Gastroesophageal sphincter (tissue), 4 donors: ENCODE results near the gene LSM10. TPM values are rescaled to one million over a fixed set of nuclear protein-coding genes. Genes with fewer than 3 reads are reported as not detected.
A peak's percentile ranks its signal among the peaks of the same experiment; 100 is the strongest.

Experiments
- ATAC-seq: fragments of 150-250 bp; one replicate; pipeline ENCODE4 v1.9.1; 2016; ENCODE audit warnings: mild to moderate bottlenecking, moderate library complexity
- H3K27ac ChIP-seq, 4 donors: fragments of 200-600 bp; sonication (generic) in 3 of 4; 1 replicate in 3 of 4; 2 replicates in 1 of 4; pipeline ENCODE4 v1.5.1; 2016 to 2019
- H3K27me3 ChIP-seq: fragments of 200-600 bp; sonication (generic); one replicate; pipeline ENCODE4 v1.5.1; 2019
- H3K36me3 ChIP-seq, 2 donors: fragments of 200-600 bp; sonication (generic); one replicate each; pipeline ENCODE4 v1.5.1; 2019; ENCODE audit warnings: control low read depth in 1 of 2
- H3K4me1 ChIP-seq, 3 donors: fragments of 200-600 bp; sonication (generic); 1 replicate in 2 of 3; 2 replicates in 1 of 3; pipeline ENCODE4 v1.5.1; 2016 to 2019; ENCODE audit warnings: control low read depth in 2 of 3
- H3K4me3 ChIP-seq, 2 donors: fragments of 200-600 bp; sonication (generic); one replicate each; pipeline ENCODE4 v1.5.1; 2019; ENCODE audit warnings: mild to moderate bottlenecking in 1 of 2, moderate library complexity in 1 of 2
- H3K9me3 ChIP-seq, 3 donors: fragments of 200-600 bp; sonication (generic); one replicate each; pipeline ENCODE4 v1.5.1; 2017 to 2019; ENCODE audit warnings: control low read depth in 2 of 3
- CTCF ChIP-seq, 4 experiments: fragments of 200-600 bp in 2 of 4; fragments of 450-650 bp in 2 of 4; sonication (generic) in 1 of 4; IDR thresholded peaks; one replicate each; pipeline ENCODE4 v1.5.1; 2017 to 2019; ENCODE audit warnings: antibody characterized with exemption in 4 of 4, mild to moderate bottlenecking in 2 of 4, moderate library complexity in 2 of 4
- EP300 ChIP-seq: sonication (generic); formaldehyde crosslinking; IDR thresholded peaks from one replicate; pipeline ENCODE4 v1.6.1; 2017; ENCODE audit warnings: antibody characterized with exemption, mild to moderate bottlenecking
- POLR2A ChIP-seq, 2 donors: fragments of 450-650 bp; IDR thresholded peaks; one replicate each; pipeline ENCODE4 v1.6.1; 2017; ENCODE audit warnings: antibody characterized with exemption in 2 of 2, mild to moderate bottlenecking in 2 of 2, moderate library complexity in 1 of 2
- POLR2AphosphoS5 ChIP-seq: sonication (generic); formaldehyde crosslinking; IDR thresholded peaks from one replicate; pipeline ENCODE4 v1.6.1; 2017; ENCODE audit warnings: antibody characterized with exemption
- WGBS, 2 donors: methylation state at CpG; one replicate each; pipeline ENCODE4 v1.1.5; 2018; ENCODE audit warnings: low coverage in 1 of 2; 5-methylcytosine and 5-hydroxymethylcytosine counted together
- total RNA-seq, 4 donors: library from RNA; depleted of rRNA; stranded (reverse); fragments of >200 nt; gene quantifications; one replicate each; pipeline ENCODE4 v1.1.0, GENCODE V29; 2016

LSM10 gene
- total RNA-seq, 4 donors from 2014 or later = 39.5 to 50.2 (median 47.3) TPM

- Histone ChIP-seq H3K4me3 (no peak overlapping the region), H3K36me3 (peaks cover 0 to 60% of the 10 kb centered on the region in 2 donors), H3K27ac (peak overlapping the region in 2 of 4 donors; percentile 3 to 31), H3K27me3 (no peaks in the 10 kb centered on the region), H3K9me3 (no peaks in the 10 kb centered on the region), H3K4me1 (peaks cover 0 to 15% (median 4%) of the 10 kb centered on the region in 3 donors)
- peak; percentile 70 for ATAC-seq
- no peak for TF ChIP-seq POLR2A (IDR thresholded peaks at IDR 0.05)
- TF ChIP-seq CTCF (IDR thresholded peaks at IDR 0.05) = no peak
- 18 to 38% methylated on average over 4 to 5 of the region's 5 CpGs for WGBS, 2 donors
These were observed 22.7 kb upstream of the LSM10 start for GRCh38 chr1:36420409-36420808.

GRCh38 chr1:36419569-36419968 is 21.9 kb upstream of the LSM10 start:
- no peak overlapping the region for H3K27ac ChIP-seq
- no peak for ATAC-seq
- peaks cover 0 to 52% of the 10 kb centered on the region in 2 donors for H3K36me3 ChIP-seq

GRCh38 chr1:36419140-36419539 is 21.4 kb upstream of the LSM10 start:
- Histone ChIP-seq H3K4me3 (no peak overlapping the region), H3K9me3 (no peaks in the 10 kb centered on the region), H3K27ac (no peak overlapping the region), H3K36me3 (peaks cover 0 to 48% of the 10 kb centered on the region in 2 donors), H3K4me1 (peaks cover 0 to 15% (median 4%) of the 10 kb centered on the region in 3 donors), H3K27me3 (no peaks in the 10 kb centered on the region)
- ATAC-seq = no peak
- WGBS, 2 donors = 83 to 84% methylated on average over 3 of the region's 3 CpGs
- no peak for TF ChIP-seq EP300
- no peak for TF ChIP-seq POLR2AphosphoS5
- no peak for TF ChIP-seq CTCF (IDR thresholded peaks at IDR 0.05)
- TF ChIP-seq POLR2A (IDR thresholded peaks at IDR 0.05) = no peak

More at GRCh38 chr1:36419569-36419968, 21.9 kb upstream of the LSM10 start:
- H3K27me3 ChIP-seq = no peaks in the 10 kb centered on the region
- H3K9me3 ChIP-seq = no peaks in the 10 kb centered on the region
- no peak overlapping the region for H3K4me3 ChIP-seq
- peaks cover 0 to 15% (median 4%) of the 10 kb centered on the region in 3 donors for H3K4me1 ChIP-seq
- WGBS, 2 donors = 53 to 100% methylated on average over 1 to 4 of the region's 4 CpGs
- TF ChIP-seq CTCF (IDR thresholded peaks at IDR 0.05) = no peak

DNA sequence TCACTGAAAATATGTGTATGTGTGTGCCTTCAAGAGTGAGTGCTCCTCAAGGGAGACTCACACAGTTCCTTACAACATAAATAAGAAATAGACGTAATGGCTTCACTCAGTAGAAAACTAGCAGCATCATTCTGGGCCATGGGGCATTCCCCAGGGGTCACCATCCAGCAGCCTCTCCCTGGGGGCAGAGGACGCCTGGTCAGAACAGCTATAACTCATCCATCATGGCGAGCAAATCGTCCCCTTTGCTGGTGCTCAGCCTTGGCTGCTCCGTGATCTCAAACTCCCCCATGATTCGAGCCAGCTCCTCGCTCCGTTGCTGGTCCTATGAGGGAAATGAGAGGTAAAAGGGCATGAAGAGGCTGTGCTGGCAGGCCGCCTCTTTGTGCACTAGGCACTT is 20.2 kb upstream of the LSM10 start:
- H3K36me3 ChIP-seq = peaks cover 0 to 36% of the 10 kb centered on the region in 2 donors
- H3K27me3 ChIP-seq = no peaks in the 10 kb centered on the region
- H3K9me3 ChIP-seq = no peaks in the 10 kb centered on the region
- H3K4me1 ChIP-seq = peaks cover 0 to 15% (median 4%) of the 10 kb centered on the region in 3 donors
- H3K27ac ChIP-seq = no peak overlapping the region
- no peak for ATAC-seq
- TF ChIP-seq CTCF (IDR thresholded peaks at IDR 0.05) (no peak), POLR2A (IDR thresholded peaks at IDR 0.05) (no peak), EP300 (no peak), POLR2AphosphoS5 (no peak)
- 69 to 87% methylated on average over 1 to 3 of the region's 9 CpGs for WGBS, 2 donors
- H3K4me3 ChIP-seq = no peak overlapping the region

GRCh38 chr1:36415661-36416326 is 18.1 kb upstream of the LSM10 start:
- H3K4me1 ChIP-seq = peaks cover 0 to 11% (median 4%) of the 10 kb centered on the region in 3 donors
- WGBS, 2 donors = 81 to 82% methylated on average over 2 to 12 of the region's 15 CpGs
- no peaks in the 10 kb centered on the region for H3K27me3 ChIP-seq
- H3K36me3 ChIP-seq = peaks cover 0 to 16% of the 10 kb centered on the region in 2 donors
- TF ChIP-seq EP300 = no peak
- no peak for TF ChIP-seq POLR2AphosphoS5
- no peak for TF ChIP-seq CTCF (IDR thresholded peaks at IDR 0.05)
- no peak for TF ChIP-seq POLR2A (IDR thresholded peaks at IDR 0.05)
- H3K9me3 ChIP-seq = no peaks in the 10 kb centered on the region
- ATAC-seq = no peak
- H3K4me3 ChIP-seq = no peak overlapping the region
- no peak overlapping the region for H3K27ac ChIP-seq
